GM18858 (cell line): ENCODE results near the gene MAMSTR.
"Not testable (repeated sequence)": the region's sequence is repeated elsewhere in the genome, so short reads cannot be mapped to it uniquely, and the experiment has no call there.

Experiments
- ATAC-seq: cut with Tn5 transposase; IDR thresholded peaks from one replicate; pipeline ENCODE4 v1.9.1; 2021; ENCODE audit not compliant: unreplicated experiment

The MAMSTR gene

DNA sequence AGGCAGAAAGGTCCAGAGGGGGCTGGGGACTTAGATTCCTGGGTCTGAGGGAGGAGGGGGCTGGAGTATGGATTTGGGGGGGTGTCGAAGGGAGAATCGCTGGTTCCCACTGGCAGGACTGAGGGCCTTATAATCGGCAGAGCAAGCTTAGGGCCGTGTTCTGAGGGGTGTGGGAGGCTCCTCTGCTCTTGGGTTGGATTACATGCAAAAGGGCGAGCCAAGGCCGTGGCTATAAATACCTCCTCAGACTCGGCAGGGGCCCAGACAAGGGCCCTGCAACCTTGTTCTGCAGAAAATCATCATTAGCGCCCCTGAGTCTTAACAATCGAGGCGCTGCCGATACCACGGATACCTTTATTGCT, 707 bp upstream of the MAMSTR start:
- ATAC-seq, result no peak

GRCh38 chr19:48718711-48719231, 754 bp downstream of the MAMSTR start:
- no peak for ATAC-seq

DNA sequence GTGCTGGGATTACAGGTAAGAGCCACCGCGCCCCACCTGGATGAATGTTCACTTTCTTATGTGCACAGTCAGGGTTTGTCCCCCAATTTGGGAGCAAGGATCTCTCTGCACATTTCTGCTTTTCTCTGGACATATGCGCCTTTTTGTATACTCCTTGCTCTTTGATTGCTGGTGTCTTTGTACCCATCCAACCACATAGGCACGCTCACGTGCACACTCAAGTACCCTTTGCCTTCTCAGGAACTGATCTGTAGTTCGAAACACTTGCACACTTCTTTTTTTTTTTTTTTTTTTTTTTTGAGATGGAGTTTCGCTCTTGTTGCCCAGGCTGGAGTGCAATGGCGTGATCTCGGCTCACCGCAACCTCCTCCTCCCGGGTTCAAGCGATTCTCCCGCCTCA, 1.4 kb downstream of the MAMSTR start:
- ATAC-seq, result not testable (repeated sequence)

GRCh38 chr19:48716562-48717291, 2.8 kb downstream of the MAMSTR start:
- no peak for ATAC-seq

DNA sequence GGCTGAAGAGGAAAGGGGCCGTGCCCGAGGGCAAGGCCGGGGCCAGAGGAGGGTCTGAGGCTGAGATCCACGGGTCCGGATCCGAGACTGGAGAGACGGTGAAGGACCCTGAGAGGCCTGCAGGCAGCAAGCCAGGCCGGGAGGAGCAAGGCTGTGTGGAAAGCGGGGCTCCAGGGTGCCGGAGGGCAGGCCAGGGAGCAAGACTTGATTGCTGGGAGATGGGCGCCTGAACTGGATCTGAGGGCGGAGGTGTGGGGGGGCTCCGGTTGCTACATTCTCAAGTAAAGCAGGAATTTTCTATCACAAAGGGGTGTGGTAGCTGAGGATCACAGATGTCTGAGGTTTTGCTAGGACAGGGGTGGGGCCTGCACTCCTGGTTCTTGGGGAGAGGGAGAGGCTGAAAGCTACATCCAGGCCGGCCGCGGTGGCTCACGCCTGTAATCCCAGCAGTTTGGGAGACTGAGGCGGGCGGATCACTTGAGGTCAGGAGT, 3.8 kb downstream of the MAMSTR start:
- ATAC-seq, result no peak

- ATAC-seq, result no peak
Measured at GRCh38 chr19:48714759-48715675, 4.5 kb downstream of the MAMSTR start.

GRCh38 chr19:48713864-48714755, 5.4 kb downstream of the MAMSTR start:
- ATAC-seq, result peak; percentile 62

DNA sequence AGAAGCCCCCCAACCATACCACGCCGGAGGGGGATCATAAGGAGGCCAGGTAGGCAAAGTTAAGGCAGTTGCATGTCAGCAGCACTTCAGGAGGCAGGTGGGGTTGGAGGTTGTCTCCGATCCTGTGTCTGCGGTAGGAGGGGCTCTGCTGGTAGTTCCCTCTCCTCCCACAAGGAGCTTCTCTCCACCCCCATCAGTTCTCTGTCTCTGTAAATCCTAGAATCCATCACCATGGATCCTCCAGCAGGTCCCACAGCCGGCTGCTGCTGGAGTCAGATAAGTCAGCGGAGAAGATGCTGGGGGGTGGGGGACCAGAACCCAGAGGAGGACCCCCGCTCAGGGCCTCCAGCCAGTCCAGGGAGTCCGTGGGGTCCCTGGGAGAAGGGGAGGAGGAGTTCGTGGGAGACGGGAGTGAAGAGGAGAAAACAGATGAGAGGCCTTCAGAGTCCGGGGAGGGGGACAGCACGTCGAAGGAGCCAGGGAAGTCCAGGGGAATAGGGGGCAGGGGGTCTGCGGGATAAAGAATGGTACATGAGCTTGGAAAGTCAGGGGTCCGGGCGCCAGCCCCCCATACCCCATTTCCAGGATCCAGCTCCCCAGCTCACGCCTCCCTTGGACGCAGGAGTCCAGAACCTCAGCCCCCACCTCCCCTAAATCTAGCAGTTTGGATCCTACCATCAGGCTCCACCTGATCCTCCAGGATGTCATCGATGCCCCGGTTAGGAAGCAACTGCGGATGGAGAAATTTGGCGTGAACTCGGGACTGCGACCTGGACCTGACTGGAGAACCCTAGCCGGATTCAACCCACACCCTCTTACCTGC, 6.3 kb downstream of the MAMSTR start:
- ATAC-seq, result no peak

- ATAC-seq, result no peak
Measured at GRCh38 chr19:48711106-48711662, 8.3 kb downstream of the MAMSTR start.

DNA sequence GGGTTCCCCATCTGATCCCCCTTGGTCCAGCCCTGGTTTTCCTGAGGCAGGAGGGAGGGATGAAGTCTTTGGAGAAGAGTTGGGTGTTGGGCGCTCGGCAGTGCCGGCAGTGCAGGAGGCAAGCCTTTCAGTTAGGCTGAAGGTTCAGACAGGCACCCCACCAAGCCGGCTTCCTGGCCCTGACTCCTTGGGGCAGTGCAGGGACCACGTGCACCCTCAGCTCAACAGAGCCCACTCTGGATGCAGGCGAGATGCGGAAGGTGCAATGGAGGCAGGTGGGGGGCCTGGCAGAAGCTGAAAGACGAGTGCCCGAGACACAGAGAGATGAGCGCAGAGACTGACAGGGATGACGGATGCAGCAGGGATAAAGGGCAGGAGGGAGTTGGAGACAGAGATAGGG, 11.1 kb downstream of the MAMSTR start:
- ATAC-seq, result no peak

DNA sequence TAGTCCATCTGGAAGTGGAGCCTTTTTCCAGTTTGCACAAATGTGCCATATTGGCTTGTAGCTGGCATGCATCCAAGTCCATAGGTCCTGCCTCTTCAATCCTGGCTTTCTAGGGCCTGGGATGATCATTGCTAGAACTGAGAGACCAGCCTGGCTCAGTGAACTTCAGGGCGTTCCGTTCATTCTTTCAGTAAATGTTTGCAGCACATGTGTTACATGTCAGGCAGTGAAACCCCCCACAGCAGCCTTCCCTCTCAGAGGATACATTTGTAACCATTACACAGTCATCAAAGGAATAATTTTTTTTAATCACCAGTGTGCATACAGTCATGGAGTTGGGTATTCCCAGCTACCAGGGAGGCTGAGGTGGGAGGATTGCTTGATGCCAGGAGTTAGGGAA, 14.1 kb downstream of the MAMSTR start:
- ATAC-seq, result no peak

GRCh38 chr19:48703316-48703715, 16.2 kb downstream of the MAMSTR start:
- no peak for ATAC-seq

DNA sequence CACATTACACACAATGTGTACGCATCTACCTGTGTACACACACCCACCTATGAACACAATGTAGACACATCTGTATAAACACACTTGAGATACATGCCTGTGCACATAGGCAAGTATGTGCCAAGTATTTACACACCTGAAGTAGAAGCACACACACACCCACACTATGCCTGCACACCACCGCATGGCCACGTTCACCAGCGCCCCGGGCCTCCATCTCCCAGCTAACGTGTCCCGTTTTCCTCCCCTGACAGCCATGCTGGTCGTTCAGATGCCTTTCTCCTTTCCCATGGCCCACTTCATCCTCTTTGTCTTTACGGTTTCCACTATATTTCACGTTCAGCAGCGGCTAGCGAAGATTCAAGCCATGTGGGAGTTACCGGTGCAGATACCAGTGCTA, 16.8 kb downstream of the MAMSTR start:
- no peak for ATAC-seq

DNA sequence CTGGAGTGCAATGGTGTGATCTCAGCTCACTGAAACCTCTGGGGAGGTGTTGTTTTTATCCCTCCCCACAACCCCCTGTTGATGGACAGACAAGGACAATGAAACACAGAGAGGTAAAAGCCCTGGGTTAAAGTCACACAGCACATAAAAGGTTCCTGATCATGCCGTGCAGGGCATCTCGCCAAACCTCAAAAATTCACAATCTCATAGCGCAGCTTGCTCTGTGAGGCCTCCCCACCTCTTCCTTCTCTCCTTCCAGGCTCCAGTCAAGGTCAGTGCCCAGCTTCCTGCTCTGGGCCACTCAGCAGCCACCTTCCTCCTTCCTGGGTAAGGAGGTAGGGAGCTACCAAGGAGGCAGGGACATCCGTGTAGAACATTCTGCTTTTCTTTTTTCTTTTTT, 21.5 kb downstream of the MAMSTR start:
- no peak for ATAC-seq

GRCh38 chr19:48696353-48697010, 23.0 kb downstream of the MAMSTR start:
- no peak for ATAC-seq

GRCh38 chr19:48695743-48696352, 23.7 kb downstream of the MAMSTR start, which contains the start of gene FUT2:
FUT2 (plus strand) TSS chr19:48695971; CDS start chr19:48702957, 6,986 bp downstream.
- no peak for ATAC-seq

- not testable (repeated sequence) for ATAC-seq
Measured at GRCh38 chr19:48693629-48694028, 25.9 kb downstream of the MAMSTR start.

DNA sequence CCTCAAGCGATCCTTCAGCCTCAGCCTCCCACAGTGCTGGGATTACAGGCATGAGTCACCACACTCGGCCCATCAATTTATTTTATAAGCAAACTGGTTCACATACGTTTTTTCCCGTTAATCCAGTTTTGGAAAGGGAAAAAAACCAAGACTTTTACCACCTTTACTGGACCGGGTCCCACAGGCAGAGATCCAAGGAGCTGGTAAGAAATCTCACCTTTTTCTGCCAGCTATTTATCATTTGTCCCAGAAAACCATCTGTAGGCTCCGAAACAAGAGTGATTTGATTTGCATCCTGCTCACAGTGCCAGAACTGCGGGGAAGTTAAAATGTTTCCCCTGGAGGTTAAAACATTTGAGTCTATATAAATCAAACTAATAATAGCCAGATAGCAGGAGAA, 30.1 kb downstream of the MAMSTR start:
- no peak for ATAC-seq

DNA sequence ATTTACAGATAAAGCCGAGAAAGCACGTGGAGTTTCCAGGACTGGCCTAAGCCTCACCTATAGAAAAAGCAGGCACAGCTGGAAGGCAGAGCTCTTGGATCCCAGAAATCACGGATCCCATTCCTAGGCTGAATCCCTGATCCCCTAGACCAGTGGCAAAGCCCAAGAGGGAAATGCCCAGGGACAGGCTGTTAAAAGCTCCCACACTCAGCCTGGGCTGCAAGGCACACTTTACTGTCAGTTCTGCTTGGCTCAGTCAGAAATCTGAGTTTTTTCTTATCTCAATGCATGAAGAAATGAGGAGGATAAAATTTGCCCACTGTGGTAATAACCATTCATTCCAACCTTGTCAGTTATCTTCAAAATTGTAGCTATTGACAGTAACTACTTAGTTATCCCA, 31.7 kb downstream of the MAMSTR start:
- ATAC-seq, result no peak
